ENCODE measurements around the gene ZFYVE27.

The ZFYVE27 gene

GRCh38 chr10:97788552-97789442 is 51.9 kb downstream of the ZFYVE27 start:
- no peaks in the 10 kb centered on the region for H3K79me2 ChIP-seq (ENCODE audit: insufficient read depth, low read length)
- H3K9me3 ChIP-seq (ENCODE audit: insufficient read depth, low read length, severe bottlenecking), result no peaks in the 10 kb centered on the region
- TF ChIP-seq EZH2 (IDR thresholded peaks at IDR 0.05; ENCODE audit: borderline replicate concordance, low read depth, low read length, severe bottlenecking), result no peak
- TF ChIP-seq, protein P1, sequence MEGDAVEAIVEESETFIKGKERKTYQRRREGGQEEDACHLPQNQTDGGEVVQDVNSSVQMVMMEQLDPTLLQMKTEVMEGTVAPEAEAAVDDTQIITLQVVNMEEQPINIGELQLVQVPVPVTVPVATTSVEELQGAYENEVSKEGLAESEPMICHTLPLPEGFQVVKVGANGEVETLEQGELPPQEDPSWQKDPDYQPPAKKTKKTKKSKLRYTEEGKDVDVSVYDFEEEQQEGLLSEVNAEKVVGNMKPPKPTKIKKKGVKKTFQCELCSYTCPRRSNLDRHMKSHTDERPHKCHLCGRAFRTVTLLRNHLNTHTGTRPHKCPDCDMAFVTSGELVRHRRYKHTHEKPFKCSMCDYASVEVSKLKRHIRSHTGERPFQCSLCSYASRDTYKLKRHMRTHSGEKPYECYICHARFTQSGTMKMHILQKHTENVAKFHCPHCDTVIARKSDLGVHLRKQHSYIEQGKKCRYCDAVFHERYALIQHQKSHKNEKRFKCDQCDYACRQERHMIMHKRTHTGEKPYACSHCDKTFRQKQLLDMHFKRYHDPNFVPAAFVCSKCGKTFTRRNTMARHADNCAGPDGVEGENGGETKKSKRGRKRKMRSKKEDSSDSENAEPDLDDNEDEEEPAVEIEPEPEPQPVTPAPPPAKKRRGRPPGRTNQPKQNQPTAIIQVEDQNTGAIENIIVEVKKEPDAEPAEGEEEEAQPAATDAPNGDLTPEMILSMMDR (IDR thresholded peaks at IDR 0.05; ENCODE audit: borderline replicate concordance, extremely low read depth, low read length, poor library complexity, severe bottlenecking), result no peak
- ATAC-seq (ENCODE audit: insufficient read depth, low read depth) (no peak), DNase-seq (no peak)
- H3K27me3 ChIP-seq (ENCODE audit: insufficient read depth, low read length, poor library complexity), result no peaks in the 10 kb centered on the region
- no peak overlapping the region for H3K4me2 ChIP-seq (ENCODE audit: insufficient read depth, low read length)
- no peak overlapping the region for H3K9ac ChIP-seq (ENCODE audit: low read depth, low read length)
- no peak overlapping the region for H2AFZ ChIP-seq (ENCODE audit: low read depth, low read length)
- H4K20me1 ChIP-seq (ENCODE audit: insufficient read depth, low read length), result peaks cover 6% of the 10 kb centered on the region; the same call in 1 of the 2 replicates
- H3K4me1 ChIP-seq (ENCODE audit: insufficient read depth, low read length), result no peaks in the 10 kb centered on the region
- no peaks in the 10 kb centered on the region for H3K36me3 ChIP-seq (ENCODE audit: insufficient read depth, low read length)
- no peak overlapping the region for H3K27ac ChIP-seq (ENCODE audit: low read length)
- H3K4me3 ChIP-seq (ENCODE audit: low read depth in 1 of 2, low read length in 2 of 2), result no peak overlapping the region

DNA sequence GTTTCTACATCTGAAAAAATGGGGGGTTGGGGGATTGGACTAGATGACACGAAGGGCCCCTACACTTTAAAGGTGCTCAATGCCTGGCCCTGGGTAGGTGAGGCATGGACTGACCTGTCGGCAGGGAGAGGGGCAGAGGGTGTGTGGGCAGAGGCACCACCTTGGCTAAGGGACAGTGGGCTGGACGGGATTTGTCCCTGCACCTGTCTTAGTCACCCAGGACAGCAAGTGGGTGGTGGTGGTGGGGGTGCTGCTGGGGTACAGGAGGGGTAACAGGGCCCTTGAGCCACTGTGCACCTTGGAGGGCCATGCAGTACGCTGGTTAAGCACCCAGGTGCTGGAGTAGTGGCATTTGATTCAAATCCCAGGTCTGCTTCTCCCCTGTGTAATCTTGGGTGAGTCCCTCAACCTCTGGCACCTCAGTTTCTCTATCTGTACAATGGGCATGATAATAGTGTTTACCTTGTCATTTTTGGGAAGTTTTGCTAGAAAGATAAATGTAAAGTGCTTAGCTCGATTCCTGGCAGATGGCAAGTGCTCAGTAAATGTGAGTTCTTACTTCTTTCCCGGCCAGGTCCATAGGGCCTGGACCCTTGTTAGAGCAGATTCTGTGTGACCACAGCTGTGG is 53.0 kb downstream of the ZFYVE27 start:
- H4K20me1 ChIP-seq (ENCODE audit: insufficient read depth, low read length), result peaks cover 6% of the 10 kb centered on the region; the same call in 1 of the 2 replicates
- no peaks in the 10 kb centered on the region for H3K36me3 ChIP-seq (ENCODE audit: insufficient read depth, low read length)
- no peaks in the 10 kb centered on the region for H3K4me1 ChIP-seq (ENCODE audit: insufficient read depth, low read length)
- H3K27ac ChIP-seq (ENCODE audit: low read length), result no peak overlapping the region
- TF ChIP-seq, protein P1 (IDR thresholded peaks at IDR 0.05; ENCODE audit: borderline replicate concordance, extremely low read depth, low read length, poor library complexity, severe bottlenecking), result no peak
- no peak for TF ChIP-seq EZH2 (IDR thresholded peaks at IDR 0.05; ENCODE audit: borderline replicate concordance, low read depth, low read length, severe bottlenecking)
- no peak overlapping the region for H3K9ac ChIP-seq (ENCODE audit: low read depth, low read length)
- no peak overlapping the region for H2AFZ ChIP-seq (ENCODE audit: low read depth, low read length)
- no peaks in the 10 kb centered on the region for H3K79me2 ChIP-seq (ENCODE audit: insufficient read depth, low read length)
- H3K4me3 ChIP-seq (ENCODE audit: low read depth in 1 of 2, low read length in 2 of 2), result no peak overlapping the region
- no peaks in the 10 kb centered on the region for H3K27me3 ChIP-seq (ENCODE audit: insufficient read depth, low read length, poor library complexity)
- ATAC-seq (ENCODE audit: insufficient read depth, low read depth) (no peak), DNase-seq (no peak)
- H3K9me3 ChIP-seq (ENCODE audit: insufficient read depth, low read length, severe bottlenecking), result no peaks in the 10 kb centered on the region
- no peak overlapping the region for H3K4me2 ChIP-seq (ENCODE audit: insufficient read depth, low read length)

GRCh38 chr10:97791824-97792721 is 55.1 kb downstream of the ZFYVE27 start:
- H3K36me3 ChIP-seq (ENCODE audit: insufficient read depth, low read length), result no peaks in the 10 kb centered on the region
- peak; percentile 83 for ATAC-seq (ENCODE audit: insufficient read depth, low read depth)

More at GRCh38 chr10:97791824-97792721, 55.1 kb downstream of the ZFYVE27 start:
- no peak overlapping the region for H3K9ac ChIP-seq (ENCODE audit: low read depth, low read length)
- H3K4me1 ChIP-seq (ENCODE audit: insufficient read depth, low read length), result peaks cover 13% of the 10 kb centered on the region
- H3K9me3 ChIP-seq (ENCODE audit: insufficient read depth, low read length, severe bottlenecking), result no peaks in the 10 kb centered on the region
- no peaks in the 10 kb centered on the region for H3K27me3 ChIP-seq (ENCODE audit: insufficient read depth, low read length, poor library complexity)
- H2AFZ ChIP-seq (ENCODE audit: low read depth, low read length), result no peak overlapping the region
- H3K79me2 ChIP-seq (ENCODE audit: insufficient read depth, low read length), result no peaks in the 10 kb centered on the region
- H4K20me1 ChIP-seq (ENCODE audit: insufficient read depth, low read length), result peaks cover 6% of the 10 kb centered on the region; the same call in 1 of the 2 replicates
- TF ChIP-seq, protein P1 (IDR thresholded peaks at IDR 0.05; ENCODE audit: borderline replicate concordance, extremely low read depth, low read length, poor library complexity, severe bottlenecking), result peak; percentile 96
- TF ChIP-seq EZH2 (IDR thresholded peaks at IDR 0.05; ENCODE audit: borderline replicate concordance, low read depth, low read length, severe bottlenecking), result no peak
- H3K27ac ChIP-seq (ENCODE audit: low read length), result no peak overlapping the region
- H3K4me2 ChIP-seq (ENCODE audit: insufficient read depth, low read length), result no peak overlapping the region
- no peak overlapping the region for H3K4me3 ChIP-seq (ENCODE audit: low read depth in 1 of 2, low read length in 2 of 2)
- peak; percentile 68 for DNase-seq
